ENCODE data around the gene DPYSL4. TPM values are rescaled to one million over a fixed set of nuclear protein-coding genes. Genes with fewer than 3 reads are reported as not detected.

The DPYSL4 gene
- polyA plus RNA-seq, 3 donors, result 0.08 TPM; not detected in 2

- Mint-ChIP-seq H3K27ac (no peak overlapping the region), H3K36me3 (peaks cover 0 to 3% of the 10 kb centered on the region in 2 donors), H3K27me3 (ENCODE audit: low read depth in 3 of 3) (peaks cover 40 to 58% (median 50%) of the 10 kb centered on the region in 3 donors), H3K4me1 (no peaks in the 10 kb centered on the region), H3K4me3 (no peak overlapping the region), H3K9me3 (peaks cover 0 to 12% (median 0%) of the 10 kb centered on the region in 7 donors)
- no peaks in the 10 kb centered on the region for H3K36me3 ChIP-seq (replicated peaks in 1 of 2; ENCODE audit: control insufficient read depth in 1 of 2, insufficient read depth in 2 of 2, low read length in 2 of 2)
- H3K27ac ChIP-seq (ENCODE audit: low read depth in 1 of 2, low read length in 2 of 2), result no peak overlapping the region
- peaks cover 5 to 9% of the 10 kb centered on the region in 2 donors for H3K4me1 ChIP-seq (ENCODE audit: control insufficient read depth in 1 of 2, insufficient read depth in 2 of 2, low read length in 2 of 2)
- H4K20me1 ChIP-seq (ENCODE audit: insufficient read depth, low read length), result no peaks in the 10 kb centered on the region
- no peak overlapping the region for H3K4me2 ChIP-seq (replicated peaks; ENCODE audit: extremely low read depth, low read length, poor library complexity, severe bottlenecking)
- intact Hi-C loops (cut with micrococcal nuclease), result no loop called here
- no peak overlapping the region for H2AFZ ChIP-seq (ENCODE audit: insufficient read depth, low read depth, low read length, poor library complexity, severe bottlenecking)
- no peak overlapping the region for H3K4me3 ChIP-seq (replicated peaks in 1 of 3; ENCODE audit: low read depth in 2 of 3, low read length in 3 of 3)
- no peak for DNase-seq
- peaks cover 3 to 7% of the 10 kb centered on the region in 2 donors for H3K9me3 ChIP-seq (replicated peaks in 1 of 2; ENCODE audit: control insufficient read depth in 1 of 2, insufficient read depth in 1 of 2, low read length in 2 of 2)
- WGBS (ENCODE audit: insufficient coverage), result 87% methylated on average over 14 of the region's 25 CpGs
- H3K79me2 ChIP-seq (ENCODE audit: insufficient read depth, low read length), result no peaks in the 10 kb centered on the region
- H3K9ac ChIP-seq (ENCODE audit: insufficient read depth, low read length, poor library complexity, severe bottlenecking), result no peak overlapping the region
- no peak for TF ChIP-seq CTCF (IDR thresholded peaks at IDR 0.05)
- H3K27me3 ChIP-seq (ENCODE audit: control insufficient read depth in 2 of 2, insufficient read depth in 2 of 2, low read length in 2 of 2), result peaks cover 21 to 34% of the 10 kb centered on the region in 2 donors
These were observed 4.9 kb upstream of the DPYSL4 start for GRCh38 chr10:132181691-132182425.

- H3K4me1 ChIP-seq (ENCODE audit: control insufficient read depth in 1 of 2, insufficient read depth in 2 of 2, low read length in 2 of 2), result peaks cover 7 to 15% of the 10 kb centered on the region in 2 donors
- H3K79me2 ChIP-seq (ENCODE audit: insufficient read depth, low read length), result no peaks in the 10 kb centered on the region
- Mint-ChIP-seq H3K27ac (no peak overlapping the region), H3K27me3 (ENCODE audit: low read depth in 3 of 3) (peaks cover 37 to 54% (median 49%) of the 10 kb centered on the region in 3 donors), H3K9me3 (peaks cover 0 to 11% (median 0%) of the 10 kb centered on the region in 7 donors), H3K4me3 (no peak overlapping the region), H3K36me3 (peaks cover 0 to 3% of the 10 kb centered on the region in 2 donors), H3K4me1 (no peaks in the 10 kb centered on the region)
- peaks cover 3 to 7% of the 10 kb centered on the region in 2 donors for H3K9me3 ChIP-seq (replicated peaks in 1 of 2; ENCODE audit: control insufficient read depth in 1 of 2, insufficient read depth in 1 of 2, low read length in 2 of 2)
- H3K4me3 ChIP-seq (replicated peaks in 1 of 3; ENCODE audit: low read depth in 2 of 3, low read length in 3 of 3), result no peak overlapping the region
- H2AFZ ChIP-seq (ENCODE audit: insufficient read depth, low read depth, low read length, poor library complexity, severe bottlenecking), result no peak overlapping the region
- no peak overlapping the region for H3K4me2 ChIP-seq (replicated peaks; ENCODE audit: extremely low read depth, low read length, poor library complexity, severe bottlenecking)
- intact Hi-C loops (cut with micrococcal nuclease), result no loop called here
- H3K9ac ChIP-seq (ENCODE audit: insufficient read depth, low read length, poor library complexity, severe bottlenecking), result no peak overlapping the region
- no peak for DNase-seq
- peaks cover 24 to 33% of the 10 kb centered on the region in 2 donors for H3K27me3 ChIP-seq (ENCODE audit: control insufficient read depth in 2 of 2, insufficient read depth in 2 of 2, low read length in 2 of 2)
- WGBS (ENCODE audit: insufficient coverage), result 83% methylated on average over 3 of the region's 7 CpGs
- no peak for TF ChIP-seq CTCF (IDR thresholded peaks at IDR 0.05)
- no peaks in the 10 kb centered on the region for H4K20me1 ChIP-seq (ENCODE audit: insufficient read depth, low read length)
- H3K27ac ChIP-seq (ENCODE audit: low read depth in 1 of 2, low read length in 2 of 2), result no peak overlapping the region
- H3K36me3 ChIP-seq (replicated peaks in 1 of 2; ENCODE audit: control insufficient read depth in 1 of 2, insufficient read depth in 2 of 2, low read length in 2 of 2), result no peaks in the 10 kb centered on the region
These were observed 4.2 kb upstream of the DPYSL4 start for GRCh38 chr10:132182591-132182990.
